Right atrium auricular region (tissue), 2 donors: ENCODE measurements around the gene CRACR2B. TPM values are rescaled to one million over a fixed set of nuclear protein-coding genes. Genes with fewer than 3 reads are reported as not detected.
A peak's percentile ranks its signal among the peaks of the same experiment; 100 is the strongest.

Experiments used
- DNase-seq: peaks from one replicate; pipeline ENCODE4 v3.0.0-alpha.2; 2019; ENCODE audit warnings: low spot score
- H3K27ac ChIP-seq, 2 donors: fragments of 200-600 bp; sonication (generic); 1 replicate in 1 of 2; 2 replicates in 1 of 2; pipeline ENCODE4 v1.5.1; 2016 to 2019
- H3K27me3 ChIP-seq, 2 donors: fragments of 200-600 bp; sonication (generic); one replicate each; pipeline versions ENCODE4 v1.5.1 to v1.6.0; 2017 to 2019
- H3K36me3 ChIP-seq: fragments of 200-600 bp; sonication (generic); one replicate; pipeline ENCODE4 v1.5.1; 2016
- H3K4me1 ChIP-seq, 2 donors: fragments of 200-600 bp; sonication (generic); one replicate each; pipeline versions ENCODE4 v1.5.1 to v1.6.0; 2017 to 2019
- H3K4me3 ChIP-seq, 2 donors: fragments of 200-600 bp; sonication (generic); 1 replicate in 1 of 2; 2 replicates in 1 of 2; pipeline ENCODE4 v1.5.1; 2017 to 2019; ENCODE audit warnings: mild to moderate bottlenecking in 1 of 2, moderate library complexity in 1 of 2
- H3K9me3 ChIP-seq, 2 donors: fragments of 200-600 bp; sonication (generic); one replicate each; pipeline ENCODE4 v1.5.1; 2019
- CTCF ChIP-seq, 2 donors: fragments of 200-600 bp; sonication (generic); IDR thresholded peaks; one replicate each; pipeline ENCODE4 v1.5.1; 2019; ENCODE audit warnings: antibody characterized with exemption in 2 of 2
- total RNA-seq, 2 donors: library from RNA; depleted of rRNA; stranded (reverse); fragments of >200 nt; gene quantifications; one replicate each; pipeline ENCODE4 v1.1.0, GENCODE V29; 2016

The CRACR2B gene
- total RNA-seq, 2 donors from 2014 or later: 15.6 to 29.7 TPM

- Histone ChIP-seq H3K9me3 (no peaks in the 10 kb centered on the region), H3K27me3 (no peaks in the 10 kb centered on the region), H3K27ac (no peak overlapping the region), H3K4me3 (no peak overlapping the region), H3K36me3 (peaks cover 51% of the 10 kb centered on the region), H3K4me1 (peaks cover 0 to 79% of the 10 kb centered on the region in 2 donors)
- no peak for DNase-seq
- TF ChIP-seq CTCF (IDR thresholded peaks at IDR 0.05): no peak
These were observed 10.2 kb downstream of the CRACR2B start for GRCh38 chr11:837990-838307.

- H3K27ac ChIP-seq: peak overlapping the region in 1 of 2 donors; percentile 57
- no peaks in the 10 kb centered on the region for H3K9me3 ChIP-seq
- H3K27me3 ChIP-seq: no peaks in the 10 kb centered on the region
- H3K4me3 ChIP-seq: no peak overlapping the region
- peaks cover 0 to 81% of the 10 kb centered on the region in 2 donors for H3K4me1 ChIP-seq
- peaks cover 51% of the 10 kb centered on the region for H3K36me3 ChIP-seq
- TF ChIP-seq CTCF (IDR thresholded peaks at IDR 0.05): peak in 1 of 2 donors; percentile 14
- DNase-seq: no peak
These were observed 10.9 kb downstream of the CRACR2B start for GRCh38 chr11:838441-839279.

DNA sequence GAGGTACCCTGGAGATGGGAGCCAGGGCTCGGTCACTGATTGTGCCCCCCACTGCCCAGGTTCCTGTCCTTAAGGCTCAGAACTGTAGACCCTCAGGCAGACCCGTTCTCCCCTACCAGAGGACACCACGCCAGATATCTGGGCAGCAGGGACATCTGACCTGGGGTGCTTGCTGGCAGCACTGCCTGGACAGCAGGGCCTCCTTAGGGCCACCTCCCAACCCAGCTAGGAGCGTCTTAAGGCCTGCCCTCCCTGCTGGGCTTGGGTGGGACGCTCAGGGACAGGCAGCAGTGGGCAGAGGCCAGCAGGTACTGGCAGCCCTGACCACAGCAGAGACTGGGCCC lies 11.5 kb downstream of the CRACR2B start:
- Histone ChIP-seq H3K9me3 (no peaks in the 10 kb centered on the region), H3K36me3 (peaks cover 51% of the 10 kb centered on the region), H3K4me1 (peaks cover 0 to 81% of the 10 kb centered on the region in 2 donors), H3K27ac (peak overlapping the region in 1 of 2 donors; percentile 57), H3K4me3 (no peak overlapping the region), H3K27me3 (no peaks in the 10 kb centered on the region)
- no peak for TF ChIP-seq CTCF (IDR thresholded peaks at IDR 0.05)
- no peak for DNase-seq

DNA sequence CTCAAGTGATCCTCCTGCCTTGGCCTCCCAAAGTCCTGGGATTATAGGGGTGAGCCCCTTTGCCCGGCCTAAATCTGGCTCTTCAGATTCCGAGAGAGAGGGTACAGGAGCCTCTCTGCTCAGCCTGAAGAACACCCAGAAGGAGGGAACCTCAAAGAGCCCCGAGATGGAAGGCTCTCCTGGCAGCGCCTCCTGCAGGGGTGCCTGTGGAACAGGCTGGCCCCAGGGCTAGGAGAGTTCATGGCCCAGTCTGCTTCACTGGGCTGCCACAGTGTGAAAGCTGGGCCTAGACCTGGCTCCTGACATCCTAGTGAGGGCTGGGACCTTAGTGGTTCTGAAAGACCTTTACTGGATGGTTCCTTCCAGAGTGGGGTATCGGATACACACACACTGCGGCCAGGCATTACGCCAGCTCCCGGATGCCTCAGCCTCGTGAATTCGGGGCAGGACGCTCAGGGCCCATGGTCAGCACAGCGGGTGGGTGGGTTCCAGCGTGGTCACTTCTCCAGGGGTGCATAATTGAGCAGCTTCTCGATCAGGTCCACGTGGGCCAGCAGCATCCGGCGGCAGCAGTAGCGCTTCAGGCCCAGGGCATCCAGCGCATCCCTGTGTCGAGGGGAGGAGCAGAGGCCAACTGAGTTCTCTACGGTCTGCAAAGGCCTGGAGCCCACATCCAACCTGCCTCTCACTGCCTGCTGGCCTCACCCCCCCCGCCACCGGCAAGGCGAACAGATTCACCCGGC lies 12.3 kb downstream of the CRACR2B start:
- no peaks in the 10 kb centered on the region for H3K27me3 ChIP-seq
- no peak for TF ChIP-seq CTCF (IDR thresholded peaks at IDR 0.05)
- peaks cover 51% of the 10 kb centered on the region for H3K36me3 ChIP-seq
- H3K9me3 ChIP-seq: no peaks in the 10 kb centered on the region
- no peak for DNase-seq
- no peak overlapping the region for H3K27ac ChIP-seq
- peaks cover 0 to 81% of the 10 kb centered on the region in 2 donors for H3K4me1 ChIP-seq
- H3K4me3 ChIP-seq: no peak overlapping the region

- Histone ChIP-seq H3K4me1 (peaks cover 0 to 82% of the 10 kb centered on the region in 2 donors), H3K4me3 (peak overlapping the region; percentile 86 to 97), H3K27me3 (no peaks in the 10 kb centered on the region), H3K27ac (peak overlapping the region; percentile 95), H3K36me3 (peaks cover 39% of the 10 kb centered on the region), H3K9me3 (no peaks in the 10 kb centered on the region)
- TF ChIP-seq CTCF (IDR thresholded peaks at IDR 0.05): no peak
- DNase-seq: no peak
These were observed 14.3 kb downstream of the CRACR2B start for GRCh38 chr11:841981-842369.
